Measurements from ENCODE around the gene SLC37A3. TPM values are rescaled to one million over a fixed set of nuclear protein-coding genes. Genes with fewer than 3 reads are reported as not detected.

Gene SLC37A3
- total and polyA plus RNA-seq, 9 donors, result 25.2 to 41.2 (median 33.8) TPM

DNA sequence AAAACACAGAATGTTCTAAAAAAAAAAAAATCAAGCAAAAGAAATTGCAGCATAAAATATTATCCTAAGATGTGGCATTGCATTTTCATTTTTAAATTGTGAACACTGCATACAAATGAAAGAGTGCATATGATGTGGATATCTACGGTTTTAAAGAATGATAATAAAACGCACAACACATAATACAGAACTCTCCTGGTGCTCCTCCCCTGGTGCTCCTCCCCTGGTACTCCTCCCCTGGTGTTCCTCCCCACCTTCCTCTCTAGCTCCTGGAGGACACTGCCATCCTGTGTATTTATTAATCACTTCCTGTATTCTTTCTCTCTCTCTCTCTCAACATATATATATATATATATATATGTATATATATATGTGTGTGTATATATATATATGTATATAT is 100.1 kb downstream of the SLC37A3 start:
- Histone ChIP-seq H3K4me3 (ENCODE audit: low read length) (no peak overlapping the region), H3K36me3 (ENCODE audit: control insufficient read depth, insufficient read depth, low read length) (no peaks in the 10 kb centered on the region)
- WGBS (ENCODE audit: insufficient coverage), result no CpG with 5 or more reads among the region's 2 CpGs

DNA sequence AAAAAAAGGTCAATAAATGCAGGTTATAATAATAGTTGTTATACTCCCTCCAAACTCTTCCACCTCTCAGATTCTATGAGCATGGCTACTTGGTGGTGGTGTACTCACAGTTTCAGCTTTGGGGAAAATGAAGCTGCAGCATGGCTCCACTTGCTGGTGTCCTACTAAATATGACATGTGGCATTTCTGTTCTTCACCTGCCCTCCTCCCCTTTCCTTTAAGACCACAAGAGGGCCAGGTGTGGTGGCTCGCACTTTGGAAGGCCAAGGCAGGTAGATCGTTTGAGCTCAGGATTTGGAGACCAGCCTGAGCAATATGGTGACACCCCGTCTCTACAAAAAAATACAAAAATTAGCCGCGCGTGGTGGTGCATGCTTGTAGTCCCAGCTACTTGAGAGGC is 101.1 kb downstream of the SLC37A3 start:
- Histone ChIP-seq H3K4me3 (ENCODE audit: low read length) (no peak overlapping the region), H3K27ac (ENCODE audit: low read length) (no peak overlapping the region), H3K9me3 (replicated peaks; ENCODE audit: control insufficient read depth, low read depth, low read length) (no peaks in the 10 kb centered on the region), H3K4me1 (ENCODE audit: control insufficient read depth, insufficient read depth, low read length) (no peaks in the 10 kb centered on the region), H3K27me3 (ENCODE audit: control insufficient read depth, insufficient read depth, low read length) (no peaks in the 10 kb centered on the region), H3K36me3 (ENCODE audit: control insufficient read depth, insufficient read depth, low read length) (no peaks in the 10 kb centered on the region)
- no peak for DNase-seq
- WGBS (ENCODE audit: insufficient coverage), result 92% methylated on average over 2 of the region's 6 CpGs

More for the DNA sequence above, 100.1 kb downstream of the SLC37A3 start:
- H3K27me3 ChIP-seq (ENCODE audit: control insufficient read depth, insufficient read depth, low read length), result no peaks in the 10 kb centered on the region
- no peaks in the 10 kb centered on the region for H3K9me3 ChIP-seq (replicated peaks; ENCODE audit: control insufficient read depth, low read depth, low read length)
- H3K4me1 ChIP-seq (ENCODE audit: control insufficient read depth, insufficient read depth, low read length), result no peaks in the 10 kb centered on the region
- no peak for DNase-seq
- no peak overlapping the region for H3K27ac ChIP-seq (ENCODE audit: low read length)

DNA sequence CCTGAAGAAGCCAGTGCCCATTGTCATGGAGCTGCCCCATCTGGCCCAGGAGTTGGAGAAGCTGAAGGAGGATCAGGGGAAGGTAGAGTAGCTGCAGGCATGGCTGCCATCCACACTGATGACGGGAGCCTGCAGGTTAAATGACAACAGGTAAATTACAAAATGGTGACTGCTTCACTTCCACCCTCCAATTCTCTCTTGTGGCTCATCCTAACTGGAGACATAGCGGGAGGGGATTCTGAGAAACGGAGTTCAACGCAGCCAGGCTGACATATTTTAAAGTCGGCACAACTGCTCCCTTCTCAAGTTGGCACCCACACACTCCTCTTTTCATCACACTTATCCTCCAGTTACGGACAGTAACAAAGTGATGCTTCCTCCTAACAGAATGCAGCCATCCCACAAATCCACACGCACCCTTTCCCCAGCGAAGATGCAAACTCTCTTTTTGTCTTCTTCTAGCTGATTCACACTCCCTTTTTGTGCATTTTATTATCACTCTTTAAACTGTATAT is 103.0 kb downstream of the SLC37A3 start:
- no peak overlapping the region for H3K27ac ChIP-seq (ENCODE audit: low read length)
- H3K36me3 ChIP-seq (ENCODE audit: control insufficient read depth, insufficient read depth, low read length), result no peaks in the 10 kb centered on the region
- H3K4me1 ChIP-seq (ENCODE audit: control insufficient read depth, insufficient read depth, low read length), result no peaks in the 10 kb centered on the region
- H3K9me3 ChIP-seq (replicated peaks; ENCODE audit: control insufficient read depth, low read depth, low read length), result no peaks in the 10 kb centered on the region
- 89% methylated on average over 8 of the region's 8 CpGs for WGBS (ENCODE audit: insufficient coverage)
- no peak overlapping the region for H3K4me3 ChIP-seq (ENCODE audit: low read length)
- H3K27me3 ChIP-seq (ENCODE audit: control insufficient read depth, insufficient read depth, low read length), result no peaks in the 10 kb centered on the region
- no peak for DNase-seq

DNA sequence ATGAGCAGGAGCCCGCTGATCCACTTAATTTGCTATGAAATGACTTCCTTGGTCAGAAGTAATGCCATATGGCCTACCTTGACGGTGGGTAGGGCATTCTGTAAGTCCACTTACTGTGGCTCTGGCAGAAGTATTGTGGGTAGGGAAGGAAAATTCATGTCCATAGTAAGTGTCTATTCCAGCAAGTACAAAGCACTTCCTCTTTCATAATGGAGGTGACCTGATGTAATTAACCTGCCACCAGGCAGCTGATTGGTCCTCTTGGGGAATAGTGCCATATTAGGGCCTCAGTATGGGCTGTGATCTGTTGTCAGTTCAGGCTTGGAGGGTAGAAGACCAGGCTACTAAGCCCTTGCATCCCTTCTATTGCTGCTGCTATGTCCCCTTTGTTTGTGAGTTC is 103.9 kb downstream of the SLC37A3 start:
- Histone ChIP-seq H3K9me3 (replicated peaks; ENCODE audit: control insufficient read depth, low read depth, low read length) (no peaks in the 10 kb centered on the region), H3K27me3 (ENCODE audit: control insufficient read depth, insufficient read depth, low read length) (no peaks in the 10 kb centered on the region), H3K4me1 (ENCODE audit: control insufficient read depth, insufficient read depth, low read length) (no peaks in the 10 kb centered on the region), H3K4me3 (ENCODE audit: low read length) (no peak overlapping the region), H3K27ac (ENCODE audit: low read length) (no peak overlapping the region), H3K36me3 (ENCODE audit: control insufficient read depth, insufficient read depth, low read length) (no peaks in the 10 kb centered on the region)
- 83% methylated on average over 1 of the region's 2 CpGs for WGBS (ENCODE audit: insufficient coverage)
- no peak for DNase-seq

DNA sequence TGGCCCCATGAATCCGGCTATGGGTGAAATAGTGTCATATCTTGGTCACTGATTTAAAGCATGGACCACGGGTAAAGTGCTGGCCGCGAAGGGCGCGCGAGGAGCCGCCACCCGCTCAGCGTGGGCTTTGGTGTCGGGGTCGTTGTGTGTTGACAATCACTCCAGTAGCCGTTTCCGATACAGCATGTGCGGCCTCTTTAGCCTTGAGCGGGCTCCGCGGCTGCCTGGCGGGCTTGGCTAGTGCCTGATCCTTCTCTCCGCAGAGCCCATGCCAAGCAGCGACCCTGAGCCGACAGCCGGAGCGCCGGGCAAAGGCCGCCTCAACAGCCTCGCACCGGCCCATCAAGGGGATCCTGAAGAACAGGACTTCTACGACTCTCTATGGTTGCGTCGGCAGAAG is 105.9 kb downstream of the SLC37A3 start:
- Histone ChIP-seq H3K4me1 (ENCODE audit: control insufficient read depth, insufficient read depth, low read length) (no peaks in the 10 kb centered on the region), H3K27ac (ENCODE audit: low read length) (no peak overlapping the region), H3K36me3 (ENCODE audit: control insufficient read depth, insufficient read depth, low read length) (no peaks in the 10 kb centered on the region), H3K4me3 (ENCODE audit: low read length) (no peak overlapping the region), H3K27me3 (ENCODE audit: control insufficient read depth, insufficient read depth, low read length) (no peaks in the 10 kb centered on the region), H3K9me3 (replicated peaks; ENCODE audit: control insufficient read depth, low read depth, low read length) (no peaks in the 10 kb centered on the region)
- DNase-seq, result no peak
- 90% methylated on average over 31 of the region's 31 CpGs for whole genome bisulfite sequencing (ENCODE audit: insufficient coverage)

DNA sequence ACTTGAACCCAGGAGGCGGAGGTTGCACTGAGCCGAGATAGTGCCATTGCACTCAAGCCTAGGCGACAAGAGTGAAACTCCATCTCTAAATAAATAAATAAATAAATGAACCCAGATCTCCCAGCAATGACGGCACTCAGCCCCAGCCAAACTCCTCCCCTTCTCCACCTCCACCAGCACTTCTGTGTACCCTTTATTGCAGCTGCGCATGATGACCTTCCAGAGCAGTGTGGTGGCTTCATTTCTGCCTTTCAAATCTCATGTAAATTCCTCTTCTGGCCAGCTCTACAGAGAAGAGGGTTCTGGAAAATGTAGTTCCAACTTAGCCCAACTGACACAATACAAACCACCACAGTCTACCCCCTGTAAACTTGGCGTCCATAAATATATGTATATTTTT is 108.5 kb downstream of the SLC37A3 start:
- Histone ChIP-seq H3K36me3 (ENCODE audit: control insufficient read depth, insufficient read depth, low read length) (no peaks in the 10 kb centered on the region), H3K27ac (ENCODE audit: low read length) (no peak overlapping the region), H3K4me3 (ENCODE audit: low read length) (no peak overlapping the region), H3K27me3 (ENCODE audit: control insufficient read depth, insufficient read depth, low read length) (no peaks in the 10 kb centered on the region), H3K4me1 (ENCODE audit: control insufficient read depth, insufficient read depth, low read length) (no peaks in the 10 kb centered on the region), H3K9me3 (replicated peaks; ENCODE audit: control insufficient read depth, low read depth, low read length) (no peaks in the 10 kb centered on the region)
- WGBS (ENCODE audit: insufficient coverage), result 72% methylated on average over 2 of the region's 6 CpGs
- no peak for DNase-seq

DNA sequence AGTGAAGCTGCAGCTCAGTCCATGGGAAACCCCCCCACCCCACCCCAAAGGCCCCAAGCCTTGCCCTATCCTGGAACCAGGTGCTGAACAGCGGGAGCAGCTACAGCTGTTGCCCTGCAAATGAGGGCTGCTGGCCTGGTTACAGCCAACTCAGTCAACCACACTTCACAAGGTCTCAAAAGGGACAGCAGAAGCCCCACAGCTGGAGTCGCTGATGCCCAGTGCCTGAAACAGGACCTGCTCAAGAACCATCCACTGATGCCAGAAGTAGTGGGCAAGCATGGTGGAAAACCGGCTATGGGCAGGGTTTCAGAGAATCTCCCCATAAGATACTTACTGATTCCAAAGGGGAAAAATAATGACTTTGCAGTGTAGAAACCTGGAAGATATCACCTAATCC is 110.3 kb downstream of the SLC37A3 start:
- Histone ChIP-seq H3K4me1 (ENCODE audit: control insufficient read depth, insufficient read depth, low read length) (no peaks in the 10 kb centered on the region), H3K36me3 (ENCODE audit: control insufficient read depth, insufficient read depth, low read length) (no peaks in the 10 kb centered on the region), H3K27me3 (ENCODE audit: control insufficient read depth, insufficient read depth, low read length) (no peaks in the 10 kb centered on the region), H3K9me3 (replicated peaks; ENCODE audit: control insufficient read depth, low read depth, low read length) (peaks cover 2% of the 10 kb centered on the region), H3K27ac (ENCODE audit: low read length) (no peak overlapping the region), H3K4me3 (ENCODE audit: low read length) (no peak overlapping the region)
- DNase-seq, result no peak
- WGBS (ENCODE audit: insufficient coverage), result no CpG with 5 or more reads among the region's 3 CpGs

DNA sequence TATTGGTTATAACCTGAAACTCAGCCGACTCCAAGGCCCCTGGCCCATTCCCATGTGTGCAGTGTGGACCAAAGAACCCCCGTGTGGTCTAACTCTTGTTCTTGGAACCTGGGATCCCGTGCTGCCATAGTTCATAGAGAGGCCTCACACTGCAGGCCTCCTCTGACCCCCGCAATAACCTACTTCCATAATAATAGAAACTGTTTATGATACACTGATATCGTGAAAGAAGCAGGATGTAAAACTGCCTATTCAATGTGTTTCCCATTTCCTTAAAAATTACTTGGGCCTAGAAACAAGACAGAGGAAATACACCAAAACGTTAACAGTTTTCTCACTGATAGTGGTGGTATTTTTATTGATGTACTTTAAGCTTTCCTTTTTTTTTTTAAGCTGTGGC is 112.4 kb downstream of the SLC37A3 start:
- no peaks in the 10 kb centered on the region for H3K4me1 ChIP-seq (ENCODE audit: control insufficient read depth, insufficient read depth, low read length)
- no peaks in the 10 kb centered on the region for H3K36me3 ChIP-seq (ENCODE audit: control insufficient read depth, insufficient read depth, low read length)
- no peak overlapping the region for H3K27ac ChIP-seq (ENCODE audit: low read length)
- no peak for DNase-seq
- H3K4me3 ChIP-seq (ENCODE audit: low read length), result no peak overlapping the region
- H3K27me3 ChIP-seq (ENCODE audit: control insufficient read depth, insufficient read depth, low read length), result no peaks in the 10 kb centered on the region
- peaks cover 2% of the 10 kb centered on the region for H3K9me3 ChIP-seq (replicated peaks; ENCODE audit: control insufficient read depth, low read depth, low read length)
- WGBS (ENCODE audit: insufficient coverage), result 45% methylated on average over 2 of the region's 6 CpGs

DNA sequence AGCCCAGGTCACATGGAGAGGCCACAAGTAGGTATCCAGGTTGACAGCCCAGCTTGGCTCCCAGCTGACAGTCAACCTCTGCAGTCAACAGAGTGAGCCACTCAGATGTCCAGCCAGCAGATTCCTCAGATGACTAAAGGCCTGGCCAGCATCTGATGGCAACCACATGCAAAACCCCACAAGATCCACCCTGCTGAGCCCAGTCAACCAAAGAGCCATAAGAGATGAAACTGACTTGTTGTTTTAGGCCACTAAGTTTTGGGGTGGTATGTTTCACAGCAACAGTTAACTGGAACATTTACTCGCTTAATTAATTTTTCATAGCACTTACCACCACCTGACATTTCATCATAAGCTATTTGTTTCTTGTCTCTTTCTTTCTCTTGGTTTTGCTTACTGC is 114.3 kb downstream of the SLC37A3 start:
- no peaks in the 10 kb centered on the region for H3K36me3 ChIP-seq (ENCODE audit: control insufficient read depth, insufficient read depth, low read length)
- H3K4me1 ChIP-seq (ENCODE audit: control insufficient read depth, insufficient read depth, low read length), result no peaks in the 10 kb centered on the region
- WGBS (ENCODE audit: insufficient coverage), result no CpG with 5 or more reads among the region's 1 CpG
- peaks cover 2% of the 10 kb centered on the region for H3K9me3 ChIP-seq (replicated peaks; ENCODE audit: control insufficient read depth, low read depth, low read length)
- DNase-seq, result no peak
- H3K4me3 ChIP-seq (ENCODE audit: low read length), result no peak overlapping the region
- no peak overlapping the region for H3K27ac ChIP-seq (ENCODE audit: low read length)
- no peaks in the 10 kb centered on the region for H3K27me3 ChIP-seq (ENCODE audit: control insufficient read depth, insufficient read depth, low read length)

Measured in muscle of leg (tissue), 11 donors.